Activated B cell treated with CpG ODN at 0.5 μM for 24 hours (primary cell): ENCODE results near the gene LCMT2. TPM values are rescaled to one million over a fixed set of nuclear protein-coding genes. Genes with fewer than 3 reads are reported as not detected.

Experiments
- ATAC-seq: fragments of 200-7000 bp; cut with Tn5 transposase; one replicate; pipeline ENCODE4 v1.10.0; 2021; ENCODE audit warnings: low read depth, mild to moderate bottlenecking, moderate library complexity
- CTCF ChIA-PET: fragments of 350-600 bp; sonication (Branson Sonifier 250); formaldehyde crosslinking; loops from one replicate; lab custom pipeline; 2021; ENCODE audit warnings: antibody characterized with exemption; lab: Charles Lee
- POLR2A ChIA-PET: fragments of 350-600 bp; sonication (Branson Sonifier 250); formaldehyde crosslinking; loops from one replicate; lab custom pipeline; 2021; ENCODE audit warnings: antibody characterized with exemption; lab: Charles Lee
- DNase-seq: peaks from one replicate; pipeline ENCODE4 v3.0.0; 2022
- H3K27ac Mint-ChIP-seq: one replicate; pipeline ENCODE4 v1.8.0; 2020; ENCODE audit warnings: mixed read lengths
- H3K27me3 Mint-ChIP-seq: one replicate; pipeline ENCODE4 v1.8.0; 2021; ENCODE audit warnings: mixed read lengths
- H3K36me3 Mint-ChIP-seq: one replicate; pipeline ENCODE4 v1.8.0; 2021; ENCODE audit warnings: low read depth, mixed read lengths
- H3K4me1 Mint-ChIP-seq: one replicate; pipeline ENCODE4 v1.8.0; 2021; ENCODE audit warnings: mixed read lengths
- H3K4me3 Mint-ChIP-seq: one replicate; pipeline ENCODE4 v1.8.0; 2020; ENCODE audit warnings: mild to moderate bottlenecking, mixed read lengths
- H3K9me3 Mint-ChIP-seq: one replicate; pipeline ENCODE4 v1.8.0; 2020; ENCODE audit warnings: mixed read lengths
- CTCF ChIP-seq: fragments of 200-600 bp; IDR thresholded peaks from one replicate; pipeline ENCODE4 v1.8.0; 2022; ENCODE audit warnings: antibody characterized with exemption, mild to moderate bottlenecking
- intact Hi-C: fragments of 100-400 bp; cut with micrococcal nuclease; formaldehyde crosslinking; loops from one replicate; pipeline ENCODE4 v1.15.1; 2024
- total RNA-seq: library from RNA; stranded (reverse); gene quantifications from 2 replicates; pipeline ENCODE4 v1.2.3, GENCODE V29; 2022

The LCMT2 gene
- total RNA-seq, 1 donor from 2014 or later = 17.1 TPM

GRCh38 chr15:43325039-43325684 is 5.2 kb downstream of the LCMT2 start:
- TF ChIP-seq CTCF = no peak
- CTCF ChIA-PET = no interaction called here
- no peak for DNase-seq
- no peaks in the 10 kb centered on the region for H3K9me3 Mint-ChIP-seq
- peaks cover 19% of the 10 kb centered on the region for H3K4me1 Mint-ChIP-seq
- no peak overlapping the region for H3K27ac Mint-ChIP-seq
- no peak for ATAC-seq
- intact Hi-C loops = no loop called here
- no peak overlapping the region for H3K4me3 Mint-ChIP-seq
- H3K27me3 Mint-ChIP-seq = no peaks in the 10 kb centered on the region
- POLR2A ChIA-PET = interaction anchor here (0.7 kb wide), 2 partner anchors 46 to 120 kb away, joined by 5 to 9 read pairs; partner anchors contain the start of genes TUBGCP4 and ZSCAN29
- peaks cover 14% of the 10 kb centered on the region for H3K36me3 Mint-ChIP-seq

DNA sequence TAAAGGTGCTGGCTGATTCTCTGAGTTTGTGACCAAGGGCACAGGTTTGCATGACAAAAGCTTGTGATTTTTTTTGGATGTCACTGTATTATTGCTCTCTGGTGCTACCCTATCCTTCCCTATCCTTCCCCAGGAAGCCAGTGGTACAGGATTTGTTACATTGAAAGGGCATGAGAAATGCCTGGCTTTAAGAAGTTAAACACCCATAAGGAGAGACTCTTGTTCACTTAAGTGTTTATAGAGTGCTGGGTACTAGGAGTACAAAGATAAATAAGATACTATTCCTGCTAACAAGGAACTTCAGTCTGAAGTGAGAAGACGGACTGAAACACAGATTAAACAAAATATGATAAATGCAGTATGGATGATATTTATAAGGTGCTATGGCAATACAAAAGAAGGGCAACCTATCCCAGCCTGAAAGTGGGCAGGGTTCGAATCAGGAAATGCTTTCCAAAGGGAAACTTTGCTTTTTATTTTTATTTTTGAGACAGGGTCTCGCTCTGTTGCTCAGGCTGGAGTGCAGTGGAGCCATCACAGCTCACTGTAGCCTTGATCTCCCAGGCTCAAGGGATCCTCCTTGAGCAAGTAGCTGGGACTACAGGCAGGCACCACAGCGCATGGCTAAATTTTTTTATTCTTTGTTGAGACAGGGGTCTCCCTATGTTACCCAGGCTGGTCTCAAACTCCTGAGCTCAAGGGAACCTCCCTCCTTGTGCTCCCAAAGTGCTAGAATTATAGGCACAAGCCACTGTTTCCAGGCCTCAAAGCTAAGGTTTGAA is 11.2 kb downstream of the LCMT2 start:
- Mint-ChIP-seq H3K9me3 (no peaks in the 10 kb centered on the region), H3K4me3 (no peak overlapping the region), H3K4me1 (no peaks in the 10 kb centered on the region), H3K27me3 (peaks cover 5% of the 10 kb centered on the region), H3K36me3 (no peaks in the 10 kb centered on the region), H3K27ac (no peak overlapping the region)
- no peak for TF ChIP-seq CTCF
- POLR2A ChIA-PET = no interaction called here
- no peak for DNase-seq
- ATAC-seq = no peak
- intact Hi-C loops = no loop called here
- CTCF ChIA-PET = no interaction called here

DNA sequence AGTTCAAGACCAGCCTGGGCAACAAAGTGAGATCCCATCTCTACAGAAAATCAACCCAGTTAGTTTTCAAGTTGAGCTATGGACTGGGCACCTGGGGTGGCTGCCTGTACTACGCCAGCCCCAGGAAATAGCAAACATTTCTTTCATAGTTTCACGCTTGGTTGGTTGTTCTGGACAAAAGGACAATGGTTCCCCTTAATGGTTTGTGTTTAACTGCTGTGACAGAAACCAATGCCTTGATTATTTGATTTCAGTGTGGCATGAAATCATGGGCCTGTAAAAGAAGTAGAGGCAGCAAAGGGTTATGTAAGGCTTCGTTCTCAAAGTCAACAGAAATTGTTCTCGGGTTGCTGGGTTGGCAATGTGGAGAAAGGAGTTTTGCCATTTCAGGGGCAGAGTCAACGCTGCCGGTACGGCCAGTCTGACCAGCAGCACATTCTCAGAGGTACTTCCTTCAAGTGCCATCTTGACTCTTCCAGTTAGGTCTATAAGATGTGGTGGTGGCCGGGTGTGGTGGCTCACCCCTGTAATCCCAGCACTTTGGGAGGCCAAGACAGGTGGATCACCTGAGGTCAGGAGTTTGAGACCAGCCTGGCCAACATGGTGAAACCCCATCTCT is 12.7 kb downstream of the LCMT2 start:
- ChIA-PET CTCF (no interaction called here), POLR2A (no interaction called here)
- Mint-ChIP-seq H3K4me1 (no peaks in the 10 kb centered on the region), H3K4me3 (no peak overlapping the region), H3K27me3 (peaks cover 11% of the 10 kb centered on the region), H3K27ac (no peak overlapping the region), H3K36me3 (no peaks in the 10 kb centered on the region), H3K9me3 (no peaks in the 10 kb centered on the region)
- TF ChIP-seq CTCF = no peak
- intact Hi-C loops = no loop called here
- ATAC-seq = no peak
- no peak for DNase-seq

- TF ChIP-seq CTCF = no peak
- POLR2A ChIA-PET = no interaction called here
- no peaks in the 10 kb centered on the region for H3K9me3 Mint-ChIP-seq
- ATAC-seq = no peak
- CTCF ChIA-PET = no interaction called here
- no peaks in the 10 kb centered on the region for H3K36me3 Mint-ChIP-seq
- intact Hi-C loops = no loop called here
- peaks cover 11% of the 10 kb centered on the region for H3K27me3 Mint-ChIP-seq
- H3K4me1 Mint-ChIP-seq = no peaks in the 10 kb centered on the region
- no peak for DNase-seq
- no peak overlapping the region for H3K27ac Mint-ChIP-seq
- no peak overlapping the region for H3K4me3 Mint-ChIP-seq
Observed at GRCh38 chr15:43316971-43317346, 13.4 kb downstream of the LCMT2 start.
